Sigmoid colon (tissue), 4 donors: ENCODE data around the gene IFT80.

ENCODE experiments used
- CTCF ChIP-seq, 4 experiments: fragments of 450-650 bp in 3 of 4; fragments of 200-600 bp in 1 of 4; IDR thresholded peaks; one replicate each; pipeline ENCODE4 v1.5.1; 2016 to 2019; ENCODE audit warnings: antibody characterized with exemption in 4 of 4, mild to moderate bottlenecking in 3 of 4, moderate library complexity in 2 of 4
- EP300 ChIP-seq, 4 donors: sonication (generic); formaldehyde crosslinking; IDR thresholded peaks; one replicate each; pipeline ENCODE4 v1.6.1; 2017; ENCODE audit warnings: antibody characterized with exemption in 4 of 4

- TF ChIP-seq EP300 (IDR thresholded peaks at IDR 0.05) (no peak), CTCF (IDR thresholded peaks at IDR 0.05) (no peak)
Measured at GRCh38 chr3:160331127-160331937, 67.7 kb downstream of the IFT80 start.
